SU-DHL-6 (cell line): ENCODE results near the gene ALDH18A1.
"Not testable (repeated sequence)": the region's sequence is repeated elsewhere in the genome, so short reads cannot be mapped to it uniquely, and the experiment has no call there.

Source experiments
- H2AFZ ChIP-seq: fragments of 200-600 bp; sonication (generic); 2 replicates; pipeline ENCODE4 v1.6.1; 2014; ENCODE audit warnings: low read depth, mild to moderate bottlenecking, moderate library complexity, mixed read lengths, antibody characterized with exemption, low read length; ENCODE audit not compliant: severe bottlenecking
- H3F3A ChIP-seq: fragments of 200-600 bp; shearing (Covaris generic); 2 replicates; pipeline ENCODE4 v1.6.0; 2016; ENCODE audit warnings: antibody characterized with exemption, mild to moderate bottlenecking; ENCODE audit not compliant: insufficient read depth
- H3K27ac ChIP-seq: fragments of 200-600 bp; sonication (generic); 2 replicates; pipeline ENCODE4 v1.5.1; 2016; ENCODE audit warnings: low read depth, mild to moderate bottlenecking, low read length, moderate library complexity, mixed read lengths
- H3K27me3 ChIP-seq: fragments of 200-600 bp; sonication (generic), shearing (Covaris generic); 2 replicates; pipeline ENCODE4 v1.6.0; 2014; ENCODE audit warnings: mild to moderate bottlenecking, low read length
- H3K36me3 ChIP-seq: fragments of 200-600 bp; sonication (generic); 2 replicates; pipeline ENCODE4 v1.6.1; 2014; ENCODE audit warnings: mild to moderate bottlenecking, low read length, mixed read lengths
- H3K4me2 ChIP-seq: fragments of 300-600, 200-600 bp; shearing (Covaris generic), sonication (generic); 2 replicates; pipeline ENCODE4 v1.6.0; 2014; ENCODE audit warnings: low read length, low read depth, mild to moderate bottlenecking; ENCODE audit not compliant: poor library complexity, severe bottlenecking
- H3K4me3 ChIP-seq: fragments of 200-600 bp; sonication (generic); 2 replicates; pipeline ENCODE4 v1.5.1; 2014; ENCODE audit warnings: antibody characterized with exemption, low read length, mild to moderate bottlenecking, mixed read lengths; ENCODE audit not compliant: insufficient read depth, poor library complexity, severe bottlenecking
- H3K79me2 ChIP-seq: fragments of 200-600 bp; sonication (generic); 2 replicates; pipeline ENCODE4 v1.6.1; 2014; ENCODE audit warnings: mild to moderate bottlenecking, low read length, moderate library complexity; ENCODE audit not compliant: insufficient read depth
- H3K9ac ChIP-seq: fragments of 200-600 bp; sonication (generic); 2 replicates; pipeline ENCODE4 v1.7.0; 2014; ENCODE audit warnings: mild to moderate bottlenecking, low read length
- H3K9me2 ChIP-seq: fragments of 200-600 bp; sonication (generic); replicated peaks from 2 replicates; pipeline ENCODE4 v1.6.1; 2014; ENCODE audit warnings: low read length; ENCODE audit not compliant: insufficient read depth
- H3K9me3 ChIP-seq: fragments of 200-600 bp; sonication (generic); 2 replicates; pipeline ENCODE4 v1.6.1; 2014; ENCODE audit warnings: low read length, mixed read lengths; ENCODE audit not compliant: insufficient read depth
- H4K20me1 ChIP-seq: fragments of 200-600 bp; sonication (generic); 2 replicates; pipeline ENCODE4 v1.6.1; 2014; ENCODE audit warnings: low read depth, mild to moderate bottlenecking, antibody characterized with exemption, low read length, moderate library complexity, mixed read lengths
- CTCF ChIP-seq: fragments of 200-600 bp; sonication (generic); IDR thresholded peaks from one replicate; pipeline ENCODE4 v1.5.1; 2017; ENCODE audit warnings: antibody characterized with exemption, mild to moderate bottlenecking, low read length, moderate library complexity; ENCODE audit not compliant: insufficient read depth, poor library complexity, severe bottlenecking
- EZH2phosphoT487 ChIP-seq: fragments of 200-600 bp; sonication (generic), shearing (Covaris generic); conservative IDR thresholded peaks from 2 replicates; pipeline ENCODE4 v1.6.1; 2018; ENCODE audit warnings: mild to moderate bottlenecking, antibody characterized with exemption, low read length, moderate library complexity, mixed read lengths

ALDH18A1 gene

GRCh38 chr10:95628786-95629185, 27.7 kb downstream of the ALDH18A1 start:
- no peak overlapping the region for H2AFZ ChIP-seq
- no peak for TF ChIP-seq CTCF
- no peak for TF ChIP-seq EZH2phosphoT487
- no peak overlapping the region for H3K4me3 ChIP-seq
- H3K9me2 ChIP-seq: no peaks in the 10 kb centered on the region
- no peak overlapping the region for H3K4me2 ChIP-seq
- no peaks in the 10 kb centered on the region for H3F3A ChIP-seq
- H3K9ac ChIP-seq: no peak overlapping the region
- no peaks in the 10 kb centered on the region; the same call in 1 of the 2 replicates for H4K20me1 ChIP-seq
- peaks cover 22% of the 10 kb centered on the region for H3K36me3 ChIP-seq
- no peak overlapping the region for H3K27ac ChIP-seq
- H3K9me3 ChIP-seq: no peaks in the 10 kb centered on the region
- H3K27me3 ChIP-seq: no peaks in the 10 kb centered on the region
- no peaks in the 10 kb centered on the region for H3K79me2 ChIP-seq

GRCh38 chr10:95626500-95626899, 30.0 kb downstream of the ALDH18A1 start:
- H3K9me2 ChIP-seq: no peaks in the 10 kb centered on the region
- no peak overlapping the region for H3K4me2 ChIP-seq
- no peak for TF ChIP-seq CTCF
- peaks cover 17% of the 10 kb centered on the region for H3K36me3 ChIP-seq
- no peak overlapping the region for H3K27ac ChIP-seq
- no peaks in the 10 kb centered on the region for H3K9me3 ChIP-seq
- no peaks in the 10 kb centered on the region for H3K79me2 ChIP-seq
- no peaks in the 10 kb centered on the region for H3F3A ChIP-seq
- H3K4me3 ChIP-seq: no peak overlapping the region
- no peaks in the 10 kb centered on the region for H4K20me1 ChIP-seq
- H3K27me3 ChIP-seq: no peaks in the 10 kb centered on the region
- H3K9ac ChIP-seq: no peak overlapping the region
- H2AFZ ChIP-seq: no peak overlapping the region

DNA sequence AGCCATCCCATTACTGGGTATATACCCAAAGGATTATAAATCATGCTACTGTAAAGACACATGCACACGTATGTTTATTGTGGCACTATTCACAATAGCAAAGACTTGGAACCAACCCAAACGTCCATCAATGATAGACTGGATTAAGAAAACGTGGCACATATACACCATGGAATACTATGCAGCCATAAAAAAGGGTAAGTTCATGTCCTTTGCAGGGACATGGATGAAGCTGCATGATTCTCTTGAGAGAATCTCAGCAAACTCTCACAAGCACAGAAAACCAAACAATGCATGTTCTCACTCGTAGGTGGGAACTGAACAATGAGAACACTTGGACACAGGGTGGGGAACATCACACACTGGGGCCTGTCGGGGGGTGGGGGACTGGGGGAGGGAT, 36.1 kb downstream of the ALDH18A1 start:
- H3K79me2 ChIP-seq, H4K20me1 ChIP-seq, H3K27me3 ChIP-seq, H3K9me3 ChIP-seq, H3K9ac ChIP-seq, H3K4me3 ChIP-seq, H3K4me2 ChIP-seq, H2AFZ ChIP-seq, H3F3A ChIP-seq, H3K9me2 ChIP-seq, H3K27ac ChIP-seq: not testable (repeated sequence)
- H3K36me3 ChIP-seq: peaks cover 26% of the 10 kb centered on the region

DNA sequence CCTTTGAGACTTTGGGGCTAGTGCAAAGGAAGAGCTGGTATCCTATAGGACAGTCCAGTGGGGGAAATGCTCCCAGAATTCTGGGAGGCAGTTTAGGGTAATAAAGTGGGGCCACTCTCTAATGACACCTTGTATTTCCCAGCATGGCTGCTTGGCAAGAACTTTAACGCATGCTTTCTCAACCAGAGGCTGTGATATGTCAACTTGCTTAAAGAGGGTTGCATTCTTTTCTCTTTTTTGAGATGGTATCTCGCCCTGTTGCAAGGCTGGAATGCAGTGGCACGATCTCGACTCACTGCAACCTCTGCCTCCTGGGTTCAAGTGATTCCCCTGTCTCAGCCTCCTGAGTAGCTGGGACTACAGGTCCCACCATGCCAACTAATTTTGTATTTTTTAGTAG, 38.4 kb downstream of the ALDH18A1 start:
- Histone ChIP-seq H3F3A (no peaks in the 10 kb centered on the region), H3K36me3 (peaks cover 41% of the 10 kb centered on the region), H3K4me2 (no peak overlapping the region), H3K27me3 (no peaks in the 10 kb centered on the region), H3K79me2 (no peaks in the 10 kb centered on the region), H2AFZ (no peak overlapping the region), H3K4me3 (no peak overlapping the region), H4K20me1 (no peaks in the 10 kb centered on the region), H3K9ac (no peak overlapping the region), H3K27ac (no peak overlapping the region), H3K9me2 (no peaks in the 10 kb centered on the region), H3K9me3 (no peaks in the 10 kb centered on the region)
- no peak for TF ChIP-seq CTCF
